Parathyroid adenoma (tissue), 2 donors: ENCODE measurements around the gene TRIM67.
"Not testable (repeated sequence)": the region's sequence is repeated elsewhere in the genome, so short reads cannot be mapped to it uniquely, and the experiment has no call there.

Source experiments
- H2AFZ ChIP-seq: fragments of 300-600 bp; sonication (generic); one replicate; pipeline ENCODE4 v1.7.0; 2017; ENCODE audit warnings: antibody characterized with exemption, mild to moderate bottlenecking
- H3K27ac ChIP-seq: fragments of 300-600 bp; sonication (generic); one replicate; pipeline ENCODE4 v1.7.0; 2017
- H3K27me3 ChIP-seq: fragments of 300-600 bp; sonication (generic); one replicate; pipeline ENCODE4 v1.7.0; 2017; ENCODE audit warnings: low read length; ENCODE audit not compliant: control insufficient read depth, insufficient read depth
- H3K36me3 ChIP-seq: fragments of 300-600 bp; sonication (generic); one replicate; pipeline ENCODE4 v1.7.0; 2017; ENCODE audit warnings: low read length; ENCODE audit not compliant: control insufficient read depth, insufficient read depth
- H3K4me1 ChIP-seq: fragments of 300-600 bp; sonication (generic); one replicate; pipeline ENCODE4 v1.7.0; 2017; ENCODE audit warnings: control low read depth
- H3K4me2 ChIP-seq: fragments of 300-600 bp; sonication (generic); one replicate; pipeline ENCODE4 v1.7.0; 2017; ENCODE audit warnings: low read length
- H3K4me3 ChIP-seq: fragments of 300-600 bp; sonication (generic); one replicate; pipeline ENCODE4 v1.7.0; 2017; ENCODE audit warnings: low read depth, low read length
- H3K79me2 ChIP-seq: fragments of 300-600 bp; sonication (generic); one replicate; pipeline ENCODE4 v1.7.0; 2017; ENCODE audit warnings: control low read depth
- H3K9ac ChIP-seq: fragments of 300-600 bp; sonication (generic); one replicate; pipeline ENCODE4 v1.7.0; 2017; ENCODE audit warnings: mild to moderate bottlenecking
- H3K9me3 ChIP-seq: fragments of 300-600 bp; sonication (generic); one replicate; pipeline ENCODE4 v1.7.0; 2017; ENCODE audit warnings: low read length; ENCODE audit not compliant: control insufficient read depth
- CTCF ChIP-seq: fragments of 300-600 bp; sonication (generic); IDR thresholded peaks from one replicate; pipeline ENCODE4 v1.7.0; 2017; ENCODE audit warnings: antibody characterized with exemption, mild to moderate bottlenecking
- donor health status: primary hyperparathyroidism.

Gene TRIM67

GRCh38 chr1:231157311-231157710, 4.5 kb upstream of the TRIM67 start:
- H3K4me1 ChIP-seq, result no peaks in the 10 kb centered on the region
- H3K27ac ChIP-seq, result no peak overlapping the region
- H3K4me3 ChIP-seq, result no peak overlapping the region
- H3K36me3 ChIP-seq, result no peaks in the 10 kb centered on the region
- no peaks in the 10 kb centered on the region for H3K79me2 ChIP-seq
- H3K9me3 ChIP-seq, result no peaks in the 10 kb centered on the region
- H3K4me2 ChIP-seq, result no peak overlapping the region
- H3K27me3 ChIP-seq, result no peaks in the 10 kb centered on the region
- H3K9ac ChIP-seq, result no peak overlapping the region
- no peak overlapping the region for H2AFZ ChIP-seq
- no peak for TF ChIP-seq CTCF

- not testable (repeated sequence) for H3K4me2 ChIP-seq, H3K27me3 ChIP-seq, H3K4me1 ChIP-seq, H3K9me3 ChIP-seq, H3K79me2 ChIP-seq, H2AFZ ChIP-seq, H3K9ac ChIP-seq, H3K4me3 ChIP-seq, H3K27ac ChIP-seq, H3K36me3 ChIP-seq
Measured at GRCh38 chr1:231158141-231158540, 3.7 kb upstream of the TRIM67 start.

GRCh38 chr1:231159202-231159962, 2.5 kb upstream of the TRIM67 start:
- Histone ChIP-seq H3K79me2 (no peaks in the 10 kb centered on the region), H3K4me3 (no peak overlapping the region), H2AFZ (no peak overlapping the region), H3K27me3 (no peaks in the 10 kb centered on the region), H3K4me2 (no peak overlapping the region), H3K9me3 (no peaks in the 10 kb centered on the region), H3K9ac (no peak overlapping the region), H3K4me1 (no peaks in the 10 kb centered on the region), H3K36me3 (no peaks in the 10 kb centered on the region), H3K27ac (no peak overlapping the region)
- TF ChIP-seq CTCF, result no peak

GRCh38 chr1:231159963-231160761, 1.7 kb upstream of the TRIM67 start:
- Histone ChIP-seq H3K79me2 (no peaks in the 10 kb centered on the region), H3K9me3 (no peaks in the 10 kb centered on the region), H3K36me3 (no peaks in the 10 kb centered on the region), H3K9ac (no peak overlapping the region), H3K27ac (no peak overlapping the region), H2AFZ (no peak overlapping the region), H3K27me3 (no peaks in the 10 kb centered on the region), H3K4me3 (no peak overlapping the region), H3K4me1 (peaks cover under 1% of the 10 kb centered on the region), H3K4me2 (no peak overlapping the region)
- TF ChIP-seq CTCF, result no peak

GRCh38 chr1:231160895-231161666, 777 bp upstream of the TRIM67 start:
- Histone ChIP-seq H3K9me3 (no peaks in the 10 kb centered on the region), H3K4me1 (peaks cover 8% of the 10 kb centered on the region), H3K79me2 (no peaks in the 10 kb centered on the region), H3K36me3 (no peaks in the 10 kb centered on the region), H3K27ac (no peak overlapping the region), H3K4me3 (no peak overlapping the region), H3K9ac (no peak overlapping the region), H3K4me2 (peak overlapping the region; percentile 67), H3K27me3 (no peaks in the 10 kb centered on the region), H2AFZ (peak overlapping the region; percentile 88)
- TF ChIP-seq CTCF, result no peak
